Pulmonary artery endothelial cell (primary cell): Measurements from ENCODE around the gene RAET1L. TPM values are rescaled to one million over a fixed set of nuclear protein-coding genes. Genes with fewer than 3 reads are reported as not detected.
A peak's percentile ranks its signal among the peaks of the same experiment; 100 is the strongest.
"Not testable (repeated sequence)": the region's sequence is repeated elsewhere in the genome, so short reads cannot be mapped to it uniquely, and the experiment has no call there.

Experiments used
- DNase-seq: peaks from one replicate; pipeline ENCODE4 v3.0.0-alpha.2; 2011; ENCODE audit warnings: low read depth, low spot score
- total RNA-seq: library from RNA; depleted of rRNA; stranded (reverse); fragments of >200 nt; gene quantifications from 2 replicates; pipeline ENCODE4 v1.2.3, GENCODE V29; 2014

The RAET1L gene
- total RNA-seq, 1 donor from 2014 or later = not detected

GRCh38 chr6:150016324-150017185 is 8.8 kb downstream of the RAET1L start:
- DNase-seq = peak; percentile 20

GRCh38 chr6:150015281-150016001 is 9.9 kb downstream of the RAET1L start:
- not testable (repeated sequence) for DNase-seq

- DNase-seq = not testable (repeated sequence)
Measured at GRCh38 chr6:150014623-150015280, 10.6 kb downstream of the RAET1L start.

GRCh38 chr6:150013785-150014622 is 11.3 kb downstream of the RAET1L start:
- not testable (repeated sequence) for DNase-seq

GRCh38 chr6:150012846-150013784 is 12.2 kb downstream of the RAET1L start:
- DNase-seq = not testable (repeated sequence)

- DNase-seq = no peak
Measured at GRCh38 chr6:150008588-150008987, 16.7 kb downstream of the RAET1L start.

- no peak for DNase-seq
Measured at GRCh38 chr6:150006961-150007464, 18.3 kb downstream of the RAET1L start.

- DNase-seq = no peak
Measured at GRCh38 chr6:150005761-150006651, 19.3 kb downstream of the RAET1L start.

GRCh38 chr6:150004783-150005717 is 20.3 kb downstream of the RAET1L start:
- DNase-seq = peak; percentile 41

GRCh38 chr6:150004101-150004782 is 21.1 kb downstream of the RAET1L start:
- no peak for DNase-seq

GRCh38 chr6:150003599-150003998 is 21.7 kb downstream of the RAET1L start:
- not testable (repeated sequence) for DNase-seq

GRCh38 chr6:150002710-150003109 is 22.6 kb downstream of the RAET1L start:
- no peak for DNase-seq

- DNase-seq = no peak
Measured at GRCh38 chr6:150001295-150002008, 23.9 kb downstream of the RAET1L start.

- DNase-seq = no peak
Measured at GRCh38 chr6:149999636-150000035, 25.7 kb downstream of the RAET1L start.

- no peak for DNase-seq
Measured at GRCh38 chr6:149995971-149996370, 29.4 kb downstream of the RAET1L start.

- DNase-seq = no peak
Measured at GRCh38 chr6:149995235-149995750, 30.0 kb downstream of the RAET1L start.
